ENCODE results near the gene PPP2R1B.

GRCh38 chr11:111694851-111695250, 71.3 kb downstream of the PPP2R1B start:
- TF ChIP-seq EZH2 (IDR thresholded peaks at IDR 0.05; ENCODE audit: borderline replicate concordance, low read length) = no peak
- TF ChIP-seq CTCF (conservative IDR thresholded peaks at IDR 0.05 in 1 of 2, IDR thresholded peaks at IDR 0.05 in 1 of 2; ENCODE audit: extremely low read depth in 1 of 2, insufficient read depth in 1 of 2, low read depth in 1 of 2, low read length in 2 of 2) = no peak

Measured in mammary epithelial cell (primary cell).